ENCODE results near the gene KRT37.
"Not testable (repeated sequence)": the region's sequence is repeated elsewhere in the genome, so short reads cannot be mapped to it uniquely, and the experiment has no call there.

The KRT37 gene

DNA sequence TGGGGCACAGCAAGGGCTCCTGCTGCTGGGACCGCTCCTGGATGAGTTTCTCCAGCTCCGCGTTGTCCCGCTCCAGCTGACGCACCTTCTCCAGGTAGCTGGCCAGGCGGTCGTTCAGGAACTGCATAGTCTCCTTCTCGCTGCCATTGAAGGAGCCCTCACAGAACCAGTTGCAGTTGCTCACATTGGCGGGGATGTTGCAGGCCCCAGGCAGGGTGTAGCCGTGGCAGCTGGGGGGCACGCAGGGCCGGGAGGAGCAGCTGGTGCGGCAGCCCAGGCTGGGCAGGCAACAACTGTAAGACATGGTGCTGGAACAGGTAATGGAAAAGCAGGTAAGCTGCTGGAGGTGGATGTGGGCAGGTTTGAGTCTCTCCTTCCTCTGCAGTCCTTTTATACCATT, 42.4 kb downstream of the KRT37 start, which contains the start of gene KRT34:
Gene KRT34 (minus strand): TSS at position 364 of the 400 bp plus-strand sequence. CDS start 60 bp downstream, at position 304.
- not testable (repeated sequence) for DNase-seq (ENCODE audit: insufficient read length, low spot score)
- peak; percentile 16 for FAIRE-seq

DNA sequence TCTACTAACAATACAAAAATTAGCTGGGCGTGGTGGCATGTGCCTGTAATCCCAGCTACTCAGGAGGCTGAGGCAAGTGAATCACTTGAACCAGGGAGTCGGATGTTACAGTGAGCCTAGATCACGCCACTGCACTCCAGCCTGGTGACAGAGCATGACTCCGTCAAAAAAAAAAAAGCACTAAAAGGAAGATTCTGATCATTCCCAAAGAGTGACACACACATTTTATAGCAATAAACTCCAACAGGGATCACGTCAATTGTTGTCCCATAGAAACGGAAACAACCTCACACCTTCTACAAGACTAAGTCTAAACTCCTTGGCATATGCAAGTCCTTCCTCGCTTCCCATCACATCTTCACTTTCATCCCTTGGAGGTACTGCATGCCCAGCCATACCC, 44.3 kb downstream of the KRT37 start:
- peak; percentile 84 for DNase-seq (ENCODE audit: insufficient read length, low spot score)
- FAIRE-seq = peak; percentile 98

GRCh38 chr17:41377546-41377945, 46.8 kb downstream of the KRT37 start:
- DNase-seq (ENCODE audit: insufficient read length, low spot score) (no peak), FAIRE-seq (peak; percentile 26)
